IMR-90 (cell line): ENCODE data around the gene APPL2. TPM values are rescaled to one million over a fixed set of nuclear protein-coding genes. Genes with fewer than 3 reads are reported as not detected.

Experiments
- ATAC-seq: fragments of 200-7000 bp; cut with Tn5 transposase; 2 replicates; pipeline ENCODE4 v1.9.1; 2020; ENCODE audit warnings: low read depth, mild to moderate bottlenecking, moderate library complexity
- BruUV-seq: library from RNA; stranded (reverse); fragments of 400-500 nt; replicated peaks from 2 replicates; lab custom pipeline; 2021; lab: Mats Ljungman, UMichigan
- CTCF ChIA-PET: fragments of 300-600 bp; formaldehyde crosslinking; extraction: SDS; loops from one replicate; lab custom pipeline; 2021; ENCODE audit warnings: antibody characterized with exemption; lab: Yijun Ruan, JAX
- POLR2A ChIA-PET: fragments of 300-600 bp; sonication (Branson Sonifier 250); formaldehyde crosslinking; loops from one replicate; lab custom pipeline; 2022; ENCODE audit warnings: antibody characterized with exemption; ENCODE audit not compliant: unreplicated experiment; lab: Charles Lee
- DNase-seq: peaks from one replicate; pipeline ENCODE4 v3.0.0; 2013
- H2AFZ ChIP-seq: replicated peaks from 2 replicates; pipeline ENCODE3; 2013; ENCODE audit warnings: low read length, mild to moderate bottlenecking; ENCODE audit not compliant: poor library complexity
- H2AK5ac ChIP-seq: 2 replicates; pipeline ENCODE4 v1.6.1; 2013; ENCODE audit warnings: low read depth, low read length, inconsistent platforms
- H2AK9ac ChIP-seq: replicated peaks from 2 replicates; pipeline ENCODE3; 2013; ENCODE audit warnings: mild to moderate bottlenecking, low read depth, low read length, moderate library complexity; ENCODE audit not compliant: poor library complexity
- H2BK120ac ChIP-seq: 2 replicates; pipeline ENCODE4 v1.6.1; 2013; ENCODE audit warnings: low read depth, low read length, inconsistent platforms
- H2BK15ac ChIP-seq: 3 replicates; pipeline ENCODE4 v1.6.1; 2013; ENCODE audit warnings: low read depth, low read length, inconsistent platforms
- H2BK20ac ChIP-seq: 2 replicates; pipeline ENCODE4 v1.6.1; 2013; ENCODE audit warnings: low read depth, mild to moderate bottlenecking, inconsistent platforms, low read length, moderate library complexity
- H2BK5ac ChIP-seq: 2 replicates; pipeline ENCODE4 v1.6.1; 2013; ENCODE audit warnings: mild to moderate bottlenecking, low read depth, low read length, inconsistent platforms; ENCODE audit not compliant: poor library complexity, severe bottlenecking
- H3K14ac ChIP-seq: replicated peaks from 2 replicates; pipeline ENCODE4 v1.6.1; 2013; ENCODE audit warnings: low read depth, low read length, inconsistent platforms
- H3K18ac ChIP-seq: 2 replicates; pipeline ENCODE4 v1.6.1; 2013; ENCODE audit warnings: low read depth, low read length, control low read depth
- H3K23ac ChIP-seq: 2 replicates; pipeline ENCODE4 v1.6.1; 2013; ENCODE audit warnings: low read depth, low read length, inconsistent platforms
- H3K27ac ChIP-seq: 2 replicates; pipeline ENCODE4 v1.5.1; 2013; ENCODE audit warnings: mild to moderate bottlenecking, control low read depth, low read length; ENCODE audit not compliant: insufficient read depth
- H3K27me3 ChIP-seq: 2 replicates; pipeline ENCODE4 v1.6.1; 2013; ENCODE audit warnings: low read length; ENCODE audit not compliant: control insufficient read depth, insufficient read depth
- H3K36me3 ChIP-seq: 2 replicates; pipeline ENCODE4 v1.6.1; 2013; ENCODE audit warnings: low read length, mixed read lengths; ENCODE audit not compliant: control insufficient read depth, insufficient read depth
- H3K4ac ChIP-seq: 2 replicates; pipeline ENCODE4 v1.6.1; 2013; ENCODE audit warnings: low read depth, low read length, inconsistent platforms
- H3K4me1 ChIP-seq: 2 replicates; pipeline ENCODE4 v1.6.1; 2013; ENCODE audit warnings: low read length, mixed read lengths; ENCODE audit not compliant: control insufficient read depth, insufficient read depth
- H3K4me2 ChIP-seq: 2 replicates; pipeline ENCODE4 v1.6.1; 2013; ENCODE audit warnings: low read depth, mild to moderate bottlenecking, control low read depth, low read length, moderate library complexity
- H3K4me3 ChIP-seq: 2 replicates; pipeline ENCODE4 v1.5.1; 2013; ENCODE audit warnings: low read depth, mild to moderate bottlenecking, control low read depth, low read length, moderate library complexity; ENCODE audit not compliant: insufficient read depth
- H3K56ac ChIP-seq: 2 replicates; pipeline ENCODE4 v1.6.1; 2013; ENCODE audit warnings: low read length, inconsistent platforms; ENCODE audit not compliant: insufficient read depth; ENCODE audit errors: extremely low read depth
- H3K79me1 ChIP-seq, 2 experiments: 2 replicates each; pipeline ENCODE4 v1.6.1; 2013; ENCODE audit warnings: low read length in 2 of 2, inconsistent platforms in 1 of 2, low read depth in 1 of 2
- H3K9ac ChIP-seq: 2 replicates; pipeline ENCODE4 v1.6.1; 2013; ENCODE audit warnings: low read depth, low read length, control low read depth
- H3K9me1 ChIP-seq: 2 replicates; pipeline ENCODE4 v1.6.1; 2013; ENCODE audit warnings: low read length, inconsistent platforms; ENCODE audit not compliant: insufficient read depth
- H3K9me3 ChIP-seq: 2 replicates; pipeline ENCODE4 v1.6.1; 2013; ENCODE audit warnings: low read length; ENCODE audit not compliant: control insufficient read depth, insufficient read depth
- H4K20me1 ChIP-seq: 2 replicates; pipeline ENCODE4 v1.6.1; 2013; ENCODE audit warnings: low read length, inconsistent platforms; ENCODE audit not compliant: insufficient read depth
- H4K5ac ChIP-seq: 2 replicates; pipeline ENCODE4 v1.6.1; 2013; ENCODE audit warnings: mild to moderate bottlenecking, low read depth, low read length, control low read depth
- H4K8ac ChIP-seq, 2 experiments: 2 replicates each; pipeline ENCODE4 v1.6.1; 2013; ENCODE audit warnings: low read depth in 2 of 2, low read length in 2 of 2, control low read depth in 1 of 2, inconsistent platforms in 1 of 2
- H4K91ac ChIP-seq: 2 replicates; pipeline ENCODE4 v1.6.1; 2013; ENCODE audit warnings: low read depth, low read length, inconsistent platforms; ENCODE audit not compliant: insufficient read depth
- CEBPB ChIP-seq: IDR thresholded peaks from 2 replicates; pipeline ENCODE4 v1.6.1; 2012; ENCODE audit warnings: low read depth, low read length, improper control_type of control experiment
- CTCF ChIP-seq: conservative IDR thresholded peaks from 2 replicates; pipeline ENCODE4 v1.5.1; 2012; ENCODE audit warnings: mild to moderate bottlenecking, low read depth, low read length, improper control_type of control experiment
- FOS ChIP-seq: fragments of 150-350 bp; IDR thresholded peaks from 2 replicates; pipeline ENCODE4 v1.6.1; 2016; ENCODE audit warnings: low read depth, low read length
- MAFK ChIP-seq: IDR thresholded peaks from 2 replicates; pipeline ENCODE4 v1.6.1; 2012; ENCODE audit warnings: low read depth, low read length, improper control_type of control experiment
- MAZ ChIP-seq: IDR thresholded peaks from 2 replicates; pipeline ENCODE4 v1.6.1; 2012; ENCODE audit warnings: low read depth, mild to moderate bottlenecking, low read length, improper control_type of control experiment, moderate library complexity, borderline replicate concordance
- MXI1 ChIP-seq: IDR thresholded peaks from 2 replicates; pipeline ENCODE4 v1.6.1; 2012; ENCODE audit warnings: low read depth, mild to moderate bottlenecking, low read length, moderate library complexity, borderline replicate concordance
- RAD21 ChIP-seq: IDR thresholded peaks from 2 replicates; pipeline ENCODE4 v1.6.1; 2012; ENCODE audit warnings: low read length, improper control_type of control experiment
- RCOR1 ChIP-seq: IDR thresholded peaks from 2 replicates; pipeline ENCODE4 v1.6.1; 2012; ENCODE audit warnings: mild to moderate bottlenecking, low read length, improper control_type of control experiment; ENCODE audit not compliant: insufficient replicate concordance
- RFX5 ChIP-seq: IDR thresholded peaks from 2 replicates; pipeline ENCODE4 v1.8.0; 2012; ENCODE audit warnings: low read depth, mild to moderate bottlenecking, low read length, moderate library complexity
- whole genome bisulfite sequencing, 2 experiments: methylation state at CpG; one replicate each; pipeline versions ENCODE4 v1.1.5 to v1.1.7; 2013; ENCODE audit warnings: missing lambda C conversion rate in 2 of 2; ENCODE audit not compliant: insufficient read length in 1 of 2; ENCODE audit errors: extremely low coverage in 2 of 2; 5-methylcytosine and 5-hydroxymethylcytosine counted together
- dilution Hi-C: fragments of 300-500 bp; cut with HindIII; formaldehyde crosslinking; loops from one replicate; pipeline ENCODE4 v1.14.3; 2018; ENCODE audit warnings: low sequenced_read_pairs; ENCODE audit not compliant: unreplicated experiment
- in situ Hi-C: fragments of 300-500 bp; cut with MboI; formaldehyde crosslinking; loops from 3 replicates; pipeline ENCODE4 v1.14.3; 2019; ENCODE audit warnings: low sequenced_read_pairs, inconsistent platforms, mixed read lengths
- intact Hi-C: fragments of 100-400 bp; cut with micrococcal nuclease; formaldehyde crosslinking; loops from 2 replicates; pipeline ENCODE4 v1.10.0; 2022
- polyA plus RNA-seq, 3 experiments: library from polyadenylated mRNA; depleted of rRNA; stranded (reverse); fragments of >200 nt; gene quantifications; 2 replicates each; pipeline ENCODE4 v1.2.3, GENCODE V29; 2012; ENCODE audit warnings: low replicate concordance in 1 of 3
- total RNA-seq: library from RNA; depleted of rRNA; stranded (reverse); fragments of >200 nt; gene quantifications from 2 replicates; pipeline ENCODE4 v1.2.3, GENCODE V29; 2012

The APPL2 gene
- total and polyA plus RNA-seq, 2 of the 4 experiments (the other 2 are of a cell fraction), result 42.3 to 65.8 TPM

GRCh38 chr12:105261010-105261409 is 25.0 kb upstream of the APPL2 start:
- no peak overlapping the region for H3K4ac ChIP-seq
- H2AFZ ChIP-seq, result no peak overlapping the region
- peaks cover 21% of the 10 kb centered on the region for H3K4me1 ChIP-seq
- peaks cover 12% of the 10 kb centered on the region for H3K9me1 ChIP-seq
- H3K18ac ChIP-seq, result no peak overlapping the region
- no CpG with 5 or more reads among the region's 2 CpGs for WGBS, 2 experiments
- no TSS peak for BruUV-seq
- H3K4me2 ChIP-seq, result no peak overlapping the region
- no peak overlapping the region for H4K5ac ChIP-seq
- no peak for ATAC-seq
- H3K56ac ChIP-seq, result no peak overlapping the region
- ChIA-PET CTCF (no interaction called here), POLR2A (no interaction called here)
- no peak overlapping the region for H4K8ac ChIP-seq
- no peak overlapping the region for H3K27ac ChIP-seq
- dilution Hi-C loops, result no loop called here
- TF ChIP-seq RFX5, result no peak
- TF ChIP-seq RAD21, result no peak
- no peak for TF ChIP-seq MAZ
- no peak for TF ChIP-seq CEBPB
- no peak for TF ChIP-seq RCOR1
- no peak for TF ChIP-seq CTCF
- TF ChIP-seq FOS, result no peak
- no peak for TF ChIP-seq MXI1
- TF ChIP-seq MAFK, result no peak
- no peak overlapping the region for H2AK5ac ChIP-seq
- intact Hi-C loops, result no loop called here
- no peak overlapping the region for H3K23ac ChIP-seq
- peaks cover 3% of the 10 kb centered on the region; the same call in 1 of the 2 replicates for H4K20me1 ChIP-seq
- no peak overlapping the region for H2AK9ac ChIP-seq
- no peak overlapping the region for H3K4me3 ChIP-seq
- H4K91ac ChIP-seq, result no peak overlapping the region
- H3K79me1 ChIP-seq, result peaks cover 0 to 15% of the 10 kb centered on the region in 2 experiments; a peak in 2 of 4 replicates
- H2BK20ac ChIP-seq, result no peak overlapping the region
- H3K9ac ChIP-seq, result no peak overlapping the region
- H2BK15ac ChIP-seq, result no peak overlapping the region
- in situ Hi-C loops, result no loop called here
- H2BK120ac ChIP-seq, result no peak overlapping the region
- no peak overlapping the region for H2BK5ac ChIP-seq
- H3K9me3 ChIP-seq, result no peaks in the 10 kb centered on the region
- DNase-seq, result no peak
- no peaks in the 10 kb centered on the region for H3K36me3 ChIP-seq
- no peaks in the 10 kb centered on the region for H3K27me3 ChIP-seq
- H3K14ac ChIP-seq, result no peak overlapping the region
